H1 (cell line): ENCODE data around the gene SEMA6A. TPM values are rescaled to one million over a fixed set of nuclear protein-coding genes. Genes with fewer than 3 reads are reported as not detected.

ENCODE experiments used
- CTCF ChIA-PET: fragments of 300-600 bp; sonication (Branson Sonifier 250); formaldehyde crosslinking; loops from one replicate; lab custom pipeline; 2021; ENCODE audit not compliant: partially characterized antibody; lab: Charles Lee
- POLR2A ChIA-PET: fragments of 300-600 bp; sonication (Branson Sonifier 250); formaldehyde crosslinking; loops from one replicate; lab custom pipeline; 2021; ENCODE audit warnings: inconsistent platforms; ENCODE audit not compliant: partially characterized antibody; lab: Charles Lee
- DNase-seq, 2 experiments: peaks; one replicate each; pipeline versions ENCODE4 v3.0.0 to v3.0.0-alpha.2; 2010 to 2022; ENCODE audit warnings: low spot score in 2 of 2, low read depth in 1 of 2, mixed read lengths in 1 of 2
- FAIRE-seq: peaks from 2 replicates; lab custom pipeline; 2011; peaks lifted over from hg19 to GRCh38; lab: Jason Lieb, UNC
- H2AFZ ChIP-seq: 2 replicates; pipeline ENCODE4 v1.8.1; 2012; ENCODE audit warnings: low read length, inconsistent platforms
- H2AK5ac ChIP-seq: 2 replicates; pipeline ENCODE4 v1.6.1; 2013; ENCODE audit warnings: low read depth, low read length
- H2BK120ac ChIP-seq: replicated peaks from 2 replicates; pipeline ENCODE3; 2013; ENCODE audit warnings: low read depth, low read length, inconsistent platforms
- H2BK12ac ChIP-seq: 2 replicates; pipeline ENCODE4 v1.6.1; 2013; ENCODE audit warnings: low read depth, low read length
- H2BK15ac ChIP-seq: 2 replicates; pipeline ENCODE4 v1.6.1; 2013; ENCODE audit warnings: low read length
- H2BK20ac ChIP-seq: 2 replicates; pipeline ENCODE4 v1.6.1; 2013; ENCODE audit warnings: low read length
- H2BK5ac ChIP-seq: 2 replicates; pipeline ENCODE4 v1.6.1; 2013; ENCODE audit warnings: low read depth, low read length
- H3K14ac ChIP-seq: 2 replicates; pipeline ENCODE4 v1.6.1; 2013; ENCODE audit warnings: inconsistent platforms; ENCODE audit not compliant: insufficient read length
- H3K18ac ChIP-seq: 2 replicates; pipeline ENCODE4 v1.6.1; 2013; ENCODE audit warnings: low read length; ENCODE audit errors: extremely low read depth
- H3K23ac ChIP-seq: 2 replicates; pipeline ENCODE4 v1.6.1; 2013; ENCODE audit warnings: inconsistent platforms; ENCODE audit not compliant: insufficient read length
- H3K23me2 ChIP-seq: 2 replicates; pipeline ENCODE4 v1.6.1; 2013; ENCODE audit warnings: low read depth, low read length
- H3K27ac ChIP-seq: 2 replicates; pipeline ENCODE4 v1.6.1; 2011; ENCODE audit warnings: low read depth, low read length, inconsistent platforms
- H3K27me3 ChIP-seq, 4 experiments: replicated peaks in 1 of 4; 1 replicate in 1 of 4; 2 replicates in 3 of 4; pipeline versions ENCODE4 v1.6.1 to v1.8.1; 2011 to 2013; ENCODE audit warnings: low read length in 3 of 4, mild to moderate bottlenecking in 3 of 4, inconsistent platforms in 2 of 4, mixed read lengths in 2 of 4, moderate library complexity in 1 of 4; ENCODE audit not compliant: control insufficient read depth in 3 of 4, insufficient read depth in 3 of 4; ENCODE audit errors: extremely low read depth in 1 of 4
- H3K36me3 ChIP-seq, 4 experiments: 2 replicates each; pipeline versions ENCODE4 v1.6.1 to v1.8.1; 2011 to 2013; ENCODE audit warnings: mild to moderate bottlenecking in 4 of 4, low read length in 3 of 4, moderate library complexity in 2 of 4, control low read depth in 1 of 4, inconsistent platforms in 1 of 4; ENCODE audit not compliant: insufficient read depth in 4 of 4, control insufficient read depth in 2 of 4
- H3K4ac ChIP-seq: replicated peaks from 2 replicates; pipeline ENCODE3; 2013; ENCODE audit warnings: low read length, low read depth, mixed read lengths, inconsistent platforms; ENCODE audit not compliant: insufficient read length
- H3K4me1 ChIP-seq, 4 experiments: replicated peaks in 1 of 4; 1 replicate in 1 of 4; 2 replicates in 3 of 4; pipeline versions ENCODE4 v1.6.1 to v1.8.1; 2011 to 2013; ENCODE audit warnings: low read length in 3 of 4, inconsistent platforms in 2 of 4, mixed read lengths in 1 of 4; ENCODE audit not compliant: insufficient read depth in 4 of 4, control insufficient read depth in 3 of 4
- H3K4me2 ChIP-seq, 2 experiments: 2 replicates each; pipeline versions ENCODE4 v1.6.1 to v1.8.1; 2011 to 2013; ENCODE audit warnings: low read depth in 2 of 2, low read length in 2 of 2, control low read depth in 1 of 2, inconsistent platforms in 1 of 2, mild to moderate bottlenecking in 1 of 2; ENCODE audit not compliant: insufficient read depth in 1 of 2
- H3K4me3 ChIP-seq, 4 experiments: fragments of 200-600, 300-600 bp in 1 of 4; sonication (generic), shearing (Covaris generic), sonication (Bioruptor Twin) in 1 of 4; 2 replicates each; pipeline versions ENCODE4 v1.5.1 to v1.8.1; 2011 to 2016; ENCODE audit warnings: low read length in 4 of 4, low read depth in 3 of 4, control low read depth in 2 of 4, inconsistent platforms in 2 of 4, mild to moderate bottlenecking in 2 of 4, mixed read lengths in 1 of 4, moderate library complexity in 1 of 4; ENCODE audit not compliant: insufficient read depth in 2 of 4; ENCODE audit errors: extremely low read depth in 1 of 4
- H3K56ac ChIP-seq: replicated peaks from 2 replicates; pipeline ENCODE3; 2013; ENCODE audit warnings: low read depth, mild to moderate bottlenecking, mixed read lengths, low read length, inconsistent platforms; ENCODE audit not compliant: insufficient read length
- H3K79me1 ChIP-seq: 2 replicates; pipeline ENCODE4 v1.6.1; 2013; ENCODE audit warnings: low read depth, low read length, control low read depth
- H3K79me2 ChIP-seq, 2 experiments: 2 replicates each; pipeline versions ENCODE4 v1.6.1 to v1.8.1; 2012 to 2013; ENCODE audit warnings: low read length in 2 of 2, mild to moderate bottlenecking in 2 of 2, inconsistent platforms in 1 of 2; ENCODE audit not compliant: insufficient read depth in 2 of 2, control insufficient read depth in 1 of 2
- H3K9ac ChIP-seq, 4 experiments: replicated peaks in 1 of 4; 1 replicate in 1 of 4; 2 replicates in 3 of 4; pipeline versions ENCODE4 v1.6.1 to v1.8.1; 2011 to 2013; ENCODE audit warnings: low read depth in 3 of 4, low read length in 3 of 4, control low read depth in 2 of 4, mild to moderate bottlenecking in 2 of 4, moderate library complexity in 2 of 4, inconsistent platforms in 1 of 4; ENCODE audit errors: extremely low read depth in 1 of 4
- H3K9me3 ChIP-seq, 2 experiments: 2 replicates each; pipeline versions ENCODE4 v1.6.1 to v1.8.1; 2012 to 2013; ENCODE audit warnings: mild to moderate bottlenecking in 2 of 2, moderate library complexity in 2 of 2, control low read depth in 1 of 2, inconsistent platforms in 1 of 2, low read depth in 1 of 2, low read length in 1 of 2, mixed read lengths in 1 of 2; ENCODE audit not compliant: insufficient read depth in 2 of 2
- H4K20me1 ChIP-seq, 2 experiments: replicated peaks in 1 of 2; 2 replicates each; pipeline versions ENCODE3 to v1.8.1; 2011 to 2013; ENCODE audit warnings: inconsistent platforms in 2 of 2, low read length in 2 of 2, mild to moderate bottlenecking in 1 of 2; ENCODE audit not compliant: insufficient read depth in 2 of 2, control insufficient read depth in 1 of 2
- H4K5ac ChIP-seq: 2 replicates; pipeline ENCODE4 v1.6.1; 2013; ENCODE audit warnings: low read length, low read depth, mixed read lengths, inconsistent platforms; ENCODE audit not compliant: insufficient read length
- H4K8ac ChIP-seq: 2 replicates; pipeline ENCODE4 v1.8.0; 2013; ENCODE audit warnings: mild to moderate bottlenecking, moderate library complexity, low read length, inconsistent platforms; ENCODE audit not compliant: insufficient read depth; ENCODE audit errors: extremely low read depth
- H4K91ac ChIP-seq: replicated peaks from 2 replicates; pipeline ENCODE3; 2013; ENCODE audit warnings: low read length, mixed read lengths, inconsistent platforms; ENCODE audit not compliant: insufficient read length
- CBX8 ChIP-seq: fragments of 300-800, 300-1000 bp; sonication (generic); IDR thresholded peaks from 2 replicates; pipeline ENCODE4 v1.7.1; 2016; ENCODE audit warnings: low read depth, low read length, borderline replicate concordance
- NANOG ChIP-seq: IDR thresholded peaks from 2 replicates; pipeline ENCODE4 v1.6.1; 2011; ENCODE audit warnings: low read length, low read depth, mild to moderate bottlenecking, inconsistent platforms; ENCODE audit not compliant: insufficient read depth, poor library complexity, severe bottlenecking
- RFX5 ChIP-seq: IDR thresholded peaks from 2 replicates; pipeline ENCODE4 v1.6.1; 2011; ENCODE audit warnings: low read depth, low read length, improper control_type of control experiment, borderline replicate concordance
- USF2 ChIP-seq: IDR thresholded peaks from 2 replicates; pipeline ENCODE4 v1.6.1; 2011; ENCODE audit warnings: low read length, improper control_type of control experiment
- WGBS, 2 experiments: shearing (Covaris generic) in 1 of 2; methylation state at CpG; one replicate each; pipeline versions ENCODE4 v1.1.6 to v1.1.7; 2013 to 2015; ENCODE audit warnings: low lambda C conversion rate in 2 of 2, mixed read lengths in 2 of 2, inconsistent platforms in 1 of 2, low coverage in 1 of 2, missing lambda C conversion rate in 1 of 2; ENCODE audit not compliant: insufficient replicate concordance in 2 of 2, insufficient coverage in 1 of 2, insufficient read length in 1 of 2; ENCODE audit errors: extremely low coverage in 1 of 2, missing lambda C conversion rate in 1 of 2; 5-methylcytosine and 5-hydroxymethylcytosine counted together
- polyA plus RNA-seq, 7 experiments: library from polyadenylated mRNA; depleted of rRNA in 3 of 7; stranded (reverse) in 5 of 7; unstranded in 2 of 7; fragments of >200 nt in 5 of 7; fragments of 200-250 nt in 2 of 7; gene quantifications; 1 replicate in 5 of 7; 2 replicates in 1 of 7; 4 replicates in 1 of 7; pipeline versions ENCODE4 v1.2.1 to v1.2.3, GENCODE V29; 2011 to 2013; ENCODE audit warnings: missing spikeins in 2 of 7, mixed read lengths in 2 of 7
- total RNA-seq: library from RNA; stranded (reverse); fragmentation: NEBNext Ultra II Directional; extraction: Animal tissue kit (Norgen Biotek cat#: 25700); gene quantifications from 2 replicates; pipeline ENCODE4 v1.2.1, GENCODE V29; 2021

The SEMA6A gene
- total and polyA plus RNA-seq, 2 of the 8 experiments (the other 6 are each of a cell fraction or from before 2014, with no cell fraction given), result 78.3 to 277 TPM

- Histone ChIP-seq H3K4ac (no peak overlapping the region), H3K4me2 (peak overlapping the region in 1 of 2 experiments; percentile 57; a peak in 1 of 4 replicates), H3K4me1 (peaks cover 3 to 29% (median 15%) of the 10 kb centered on the region in 4 experiments; a peak in 6 of 7 replicates), H2AFZ (no peak overlapping the region), H3K23ac (no peak overlapping the region), H3K79me1 (no peaks in the 10 kb centered on the region; the same call in 1 of the 2 replicates), H2BK120ac (no peak overlapping the region), H3K18ac (no peak overlapping the region), H2BK12ac (no peak overlapping the region), H2BK20ac (no peak overlapping the region), H2AK5ac (no peak overlapping the region), H4K5ac (no peak overlapping the region), H3K4me3 (no peak overlapping the region), H3K9ac (no peak overlapping the region), H3K56ac (no peak overlapping the region), H3K27ac (no peak overlapping the region), H4K20me1 (peaks cover 38 to 45% of the 10 kb centered on the region in 2 experiments), H3K9me3 (no peaks in the 10 kb centered on the region), H3K14ac (no peak overlapping the region), H3K79me2 (peaks cover 84 to 99% of the 10 kb centered on the region in 2 experiments), H3K36me3 (peaks cover 0 to 18% (median 0%) of the 10 kb centered on the region in 4 experiments; a peak in 1 of 8 replicates), H2BK5ac (no peak overlapping the region), H3K23me2 (no peaks in the 10 kb centered on the region), H4K8ac (no peak overlapping the region), H2BK15ac (no peak overlapping the region), H4K91ac (no peak overlapping the region), H3K27me3 (no peaks in the 10 kb centered on the region)
- ChIA-PET POLR2A (interaction anchor here (0.6 to 3.7 kb wide), 4 partner anchors 10 to 408 kb away, joined by 3 to 12 read pairs (median 3); no protein-coding TSS in a partner anchor), CTCF (interaction anchor here (0.6 to 1.2 kb wide), 5 partner anchors 9 to 1207 kb away, joined by 3 to 5 read pairs (median 3); no protein-coding TSS in a partner anchor)
- no peak for FAIRE-seq
- no peak for DNase-seq
- WGBS, 2 experiments, result 87% methylated on average over 11 of the region's 11 CpGs; no CpG with 5 or more reads in 1 of the 2 experiments
- no peak for TF ChIP-seq USF2
- no peak for TF ChIP-seq CBX8
- TF ChIP-seq RFX5, result no peak
- TF ChIP-seq NANOG, result no peak
These were observed 38.1 kb downstream of the SEMA6A start for GRCh38 chr5:116536316-116537083.
